Loucy (cell line): ENCODE data around the gene ATP8A1.

Experiments
- EZH2phosphoT487 ChIP-seq: fragments of 200-600 bp; IDR thresholded peaks from 2 replicates; pipeline ENCODE4 v1.6.1; 2018; ENCODE audit warnings: antibody characterized with exemption, mild to moderate bottlenecking, moderate library complexity, borderline replicate concordance
- TF ChIP-seq, protein P1 (sequence below): fragments of 200-600 bp; sonication (generic); conservative IDR thresholded peaks from 2 replicates; pipeline ENCODE4 v1.5.1; 2014; ENCODE audit warnings: mild to moderate bottlenecking, antibody characterized with exemption, low read length

GRCh38 chr4:42428036-42428435, 228.9 kb downstream of the ATP8A1 start:
- TF ChIP-seq, protein P1, sequence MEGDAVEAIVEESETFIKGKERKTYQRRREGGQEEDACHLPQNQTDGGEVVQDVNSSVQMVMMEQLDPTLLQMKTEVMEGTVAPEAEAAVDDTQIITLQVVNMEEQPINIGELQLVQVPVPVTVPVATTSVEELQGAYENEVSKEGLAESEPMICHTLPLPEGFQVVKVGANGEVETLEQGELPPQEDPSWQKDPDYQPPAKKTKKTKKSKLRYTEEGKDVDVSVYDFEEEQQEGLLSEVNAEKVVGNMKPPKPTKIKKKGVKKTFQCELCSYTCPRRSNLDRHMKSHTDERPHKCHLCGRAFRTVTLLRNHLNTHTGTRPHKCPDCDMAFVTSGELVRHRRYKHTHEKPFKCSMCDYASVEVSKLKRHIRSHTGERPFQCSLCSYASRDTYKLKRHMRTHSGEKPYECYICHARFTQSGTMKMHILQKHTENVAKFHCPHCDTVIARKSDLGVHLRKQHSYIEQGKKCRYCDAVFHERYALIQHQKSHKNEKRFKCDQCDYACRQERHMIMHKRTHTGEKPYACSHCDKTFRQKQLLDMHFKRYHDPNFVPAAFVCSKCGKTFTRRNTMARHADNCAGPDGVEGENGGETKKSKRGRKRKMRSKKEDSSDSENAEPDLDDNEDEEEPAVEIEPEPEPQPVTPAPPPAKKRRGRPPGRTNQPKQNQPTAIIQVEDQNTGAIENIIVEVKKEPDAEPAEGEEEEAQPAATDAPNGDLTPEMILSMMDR, result no peak
- no peak for TF ChIP-seq EZH2phosphoT487
